HepG2 (cell line): ENCODE data around the gene FAAP20. TPM values are rescaled to one million over a fixed set of nuclear protein-coding genes. Genes with fewer than 3 reads are reported as not detected.

Source experiments
- CREM ChIP-seq, 2 experiments: sonication (generic) in 1 of 2; formaldehyde crosslinking in 1 of 2; IDR thresholded peaks; 2 replicates each; pipeline versions ENCODE4 v1.4.0 to v1.6.1; 2016 to 2020; ENCODE audit warnings: antibody characterized with exemption in 1 of 2, mild to moderate bottlenecking in 1 of 2, missing genetic modification reagents in 1 of 2
- CSRNP1 ChIP-seq: sonication (generic); formaldehyde crosslinking; IDR thresholded peaks from 2 replicates; pipeline ENCODE4 v1.8.1; 2023; ENCODE audit warnings: mild to moderate bottlenecking, missing genetic modification reagents
- DZIP1 ChIP-seq: sonication (generic); formaldehyde crosslinking; IDR thresholded peaks from 2 replicates; pipeline ENCODE4 v1.5.0; 2020; ENCODE audit warnings: mild to moderate bottlenecking, missing genetic modification reagents
- KDM5A ChIP-seq: fragments of 200-600 bp; sonication (generic); IDR thresholded peaks from 2 replicates; pipeline ENCODE4 v1.7.0; 2018; ENCODE audit warnings: antibody characterized with exemption, mild to moderate bottlenecking, low read length, borderline replicate concordance
- KDM5B ChIP-seq: sonication (generic); formaldehyde crosslinking; IDR thresholded peaks from 2 replicates; pipeline ENCODE4 v1.4.0; 2020; ENCODE audit warnings: missing genetic modification reagents, mild to moderate bottlenecking, borderline replicate concordance
- KLF12 ChIP-seq: sonication (generic); formaldehyde crosslinking; IDR thresholded peaks from 2 replicates; pipeline ENCODE4 v1.4.0; 2020; ENCODE audit warnings: missing genetic modification reagents, borderline replicate concordance
- NR0B2 ChIP-seq: sonication (generic); formaldehyde crosslinking; IDR thresholded peaks from 2 replicates; pipeline ENCODE4 v1.4.0; 2020; ENCODE audit warnings: mild to moderate bottlenecking, missing genetic modification reagents
- SAP130 ChIP-seq: IDR thresholded peaks from 2 replicates; pipeline ENCODE4 v1.6.1; 2016; ENCODE audit warnings: low read depth
- SIN3A ChIP-seq: IDR thresholded peaks from 2 replicates; pipeline ENCODE4 v1.6.1; 2011; ENCODE audit warnings: low read depth, mild to moderate bottlenecking, control low read depth, low read length, borderline replicate concordance
- SMAD1 ChIP-seq: sonication (generic); formaldehyde crosslinking; IDR thresholded peaks from 2 replicates; pipeline ENCODE4 v1.4.0; 2020; ENCODE audit warnings: missing genetic modification reagents, low read depth, mild to moderate bottlenecking, borderline replicate concordance
- SOX13 ChIP-seq, 3 experiments: fragments of 450-650 bp in 1 of 3; sonication (generic) in 1 of 3; formaldehyde crosslinking in 1 of 3; IDR thresholded peaks in 2 of 3; conservative IDR thresholded peaks in 1 of 3; 2 replicates each; pipeline versions ENCODE4 v1.5.0 to v1.6.1; 2016 to 2020; ENCODE audit warnings: antibody characterized with exemption in 1 of 3, mild to moderate bottlenecking in 1 of 3, missing compliant biosample characterization in 1 of 3, missing genetic modification reagents in 1 of 3, moderate library complexity in 1 of 3
- THAP11 ChIP-seq: IDR thresholded peaks from 2 replicates; pipeline ENCODE4 v1.6.1; 2016; ENCODE audit warnings: missing biosample characterization, missing genetic modification reagents
- ZBTB38 ChIP-seq: sonication (generic); formaldehyde crosslinking; IDR thresholded peaks from 2 replicates; pipeline ENCODE4 v1.5.1; 2020; ENCODE audit warnings: mild to moderate bottlenecking, missing genetic modification reagents
- ZEB1 ChIP-seq: IDR thresholded peaks from 2 replicates; pipeline ENCODE4 v1.6.1; 2012; ENCODE audit warnings: mild to moderate bottlenecking, low read depth, inconsistent platforms; ENCODE audit not compliant: insufficient replicate concordance
- ZNF256 ChIP-seq: sonication (generic); formaldehyde crosslinking; conservative IDR thresholded peaks from 2 replicates; pipeline ENCODE4 v1.4.0; 2020; ENCODE audit warnings: missing genetic modification reagents
- ZNF33A ChIP-seq: sonication (generic); formaldehyde crosslinking; IDR thresholded peaks from 2 replicates; pipeline ENCODE4 v1.5.1; 2020; ENCODE audit warnings: missing genetic modification reagents, mild to moderate bottlenecking, moderate library complexity, borderline replicate concordance
- ZNF484 ChIP-seq: sonication (generic); formaldehyde crosslinking; IDR thresholded peaks from 2 replicates; pipeline ENCODE4 v1.5.1; 2020; ENCODE audit warnings: mild to moderate bottlenecking, low read depth, missing genetic modification reagents, borderline replicate concordance
- ZNF619 ChIP-seq: sonication (generic); formaldehyde crosslinking; IDR thresholded peaks from 2 replicates; pipeline ENCODE4 v1.4.0; 2020; ENCODE audit warnings: mild to moderate bottlenecking, missing genetic modification reagents
- ZNF660 ChIP-seq: sonication (generic); formaldehyde crosslinking; IDR thresholded peaks from 2 replicates; pipeline ENCODE4 v1.5.1; 2020; ENCODE audit warnings: mild to moderate bottlenecking, low read depth, missing genetic modification reagents, borderline replicate concordance
- ZNF713 ChIP-seq: sonication (generic); formaldehyde crosslinking; IDR thresholded peaks from 2 replicates; pipeline ENCODE4 v1.4.0; 2020; ENCODE audit warnings: mild to moderate bottlenecking, missing genetic modification reagents
- ZNF768 ChIP-seq: sonication (generic); formaldehyde crosslinking; IDR thresholded peaks from 2 replicates; pipeline ENCODE4 v1.4.0; 2020; ENCODE audit warnings: missing genetic modification reagents
- ZNF883 ChIP-seq: sonication (generic); formaldehyde crosslinking; IDR thresholded peaks from 2 replicates; pipeline ENCODE4 v1.5.1; 2020; ENCODE audit warnings: mild to moderate bottlenecking, missing genetic modification reagents; ENCODE audit errors: not compliant biosample characterization
- polyA plus RNA-seq, 8 experiments: library from polyadenylated mRNA; depleted of rRNA in 3 of 8; stranded (reverse) in 7 of 8; unstranded in 1 of 8; fragments of >200 nt; fragmentation: Illumina TruSeq in 4 of 8; extraction: Trizol in 4 of 8; gene quantifications; 2 replicates each; pipeline versions ENCODE4 v1.2.1 to v1.2.3, GENCODE V29; 2011 to 2016; ENCODE audit warnings: low read depth in 4 of 8, missing spikeins in 1 of 8, mixed read lengths in 1 of 8; ENCODE audit not compliant: insufficient read depth in 1 of 8
- total RNA-seq, 5 experiments: library from RNA; depleted of rRNA; stranded (reverse); fragments of >200 nt; fragmentation: Illumina TruSeq; extraction: Trizol; gene quantifications; 2 replicates each; pipeline ENCODE4 v1.2.3, GENCODE V29; 2016; ENCODE audit warnings: low read depth in 1 of 5
- TF ChIP-seq, protein P1 (sequence below): sonication (generic); IDR thresholded peaks from 2 replicates; pipeline ENCODE4 v1.6.1; 2016; ENCODE audit warnings: low read depth, borderline replicate concordance

Gene FAAP20
- total and polyA plus RNA-seq, 2 of the 13 experiments (the other 11 are each of a cell fraction or from before 2014, with no cell fraction given) = 9.6 to 10.8 TPM

DNA sequence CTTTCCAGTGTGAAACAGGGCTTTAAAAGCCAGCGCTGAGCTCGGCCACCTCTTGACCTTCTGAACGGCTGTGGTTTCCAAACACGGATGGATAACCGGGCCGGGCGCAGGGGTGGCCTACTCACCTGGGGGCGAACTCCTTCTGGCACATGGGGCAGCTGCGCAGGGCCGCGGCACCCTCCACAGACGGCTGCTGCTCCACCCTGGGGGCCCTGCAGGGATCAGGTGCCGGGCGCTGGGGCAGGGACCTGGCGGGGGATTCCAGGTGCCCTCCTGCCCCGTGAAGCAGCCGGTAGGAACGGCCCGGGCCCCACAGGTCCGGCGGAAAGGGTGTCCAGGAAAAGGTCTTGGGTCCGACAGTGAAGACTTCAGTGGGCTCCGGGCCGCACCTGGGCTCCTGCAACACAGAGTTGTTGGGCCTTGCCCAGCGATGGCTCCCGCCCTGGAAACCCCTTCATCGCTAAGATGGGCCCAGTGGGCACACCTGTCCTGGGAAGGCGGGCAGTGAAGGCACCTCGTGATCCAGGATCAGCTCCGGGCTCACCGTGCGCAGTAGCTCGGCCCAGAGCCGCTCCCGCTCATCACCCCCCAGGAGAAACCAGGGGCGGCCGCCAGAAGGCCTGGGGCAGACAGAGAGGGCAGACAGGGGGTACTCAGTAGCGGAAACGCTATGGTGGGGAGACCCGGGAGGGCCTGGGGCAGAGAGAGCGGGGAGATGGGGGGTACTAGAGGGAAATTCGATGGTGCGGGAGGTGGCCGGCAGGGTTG is 874 bp downstream of the FAAP20 start (continued):
- TF ChIP-seq KDM5A (no peak), SOX13 (IDR thresholded peaks at IDR 0.05) (no peak), SOX13 (CRISPR knock-in tag; conservative IDR thresholded peaks at IDR 0.05 in 1 of 2, IDR thresholded peaks at IDR 0.05 in 1 of 2) (no peak), ZBTB38 (CRISPR knock-in tag) (peak; percentile 11; the same call in 1 of the 2 replicates), KDM5B (CRISPR knock-in tag) (no peak), ZNF484 (CRISPR knock-in tag) (no peak), SAP130 (CRISPR knock-in tag) (peak; percentile 45), SIN3A (peak; percentile 1; the same call in 1 of the 2 replicates), SMAD1 (CRISPR knock-in tag) (0 out of 2 replicates have a peak, but pooled peaks have one; percentile 42), ZNF768 (CRISPR knock-in tag) (no peak; the same call in 1 of the 2 replicates), DZIP1 (CRISPR knock-in tag) (0 out of 2 replicates have a peak, but pooled peaks have one; percentile 58), ZNF256 (CRISPR knock-in tag) (0 out of 2 replicates have a peak, but pooled peaks have one; percentile 32), THAP11 (no peak), ZNF883 (CRISPR knock-in tag) (peak; percentile 62), CSRNP1 (no peak), KLF12 (no peak), ZNF619 (CRISPR knock-in tag) (no peak; the same call in 1 of the 2 replicates), ZNF33A (no peak), ZNF713 (CRISPR knock-in tag) (no peak), CREM (IDR thresholded peaks at IDR 0.05) (no peak), CREM (CRISPR knock-in tag; IDR thresholded peaks at IDR 0.05) (no peak), ZEB1 (no peak), ZNF660 (CRISPR knock-in tag) (no peak), NR0B2 (no peak; the same call in 1 of the 2 replicates)
- TF ChIP-seq, protein P1, sequence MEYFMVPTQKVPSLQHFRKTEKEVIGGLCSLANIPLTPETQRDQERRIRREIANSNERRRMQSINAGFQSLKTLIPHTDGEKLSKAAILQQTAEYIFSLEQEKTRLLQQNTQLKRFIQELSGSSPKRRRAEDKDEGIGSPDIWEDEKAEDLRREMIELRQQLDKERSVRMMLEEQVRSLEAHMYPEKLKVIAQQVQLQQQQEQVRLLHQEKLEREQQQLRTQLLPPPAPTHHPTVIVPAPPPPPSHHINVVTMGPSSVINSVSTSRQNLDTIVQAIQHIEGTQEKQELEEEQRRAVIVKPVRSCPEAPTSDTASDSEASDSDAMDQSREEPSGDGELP = peak; percentile 23; the same call in 1 of the 2 replicates
